HEK293 (cell line): ENCODE data around the gene MINAR2.

Source experiments
- CTCF ChIA-PET: fragments of 350-600 bp; formaldehyde crosslinking; extraction: SDS; loops from one replicate; lab custom pipeline; 2021; ENCODE audit warnings: antibody characterized with exemption; lab: Yijun Ruan, JAX
- POLR2A ChIA-PET: fragments of 300-600 bp; formaldehyde crosslinking; extraction: SDS; loops from one replicate; lab custom pipeline; 2020; ENCODE audit warnings: antibody characterized with exemption, inconsistent platforms; lab: Yijun Ruan, JAX
- H3K27ac ChIP-seq: fragments of 200-500 bp; sonication (Bioruptor generic); 2 replicates; pipeline ENCODE4 v1.5.1; 2014; ENCODE audit warnings: low read depth, low read length, control low read depth, inconsistent platforms; ENCODE audit errors: extremely low read depth
- H3K36me3 ChIP-seq, 2 experiments: fragments of 200-500 bp in 1 of 2; sonication (Bioruptor generic) in 1 of 2; 1 replicate in 1 of 2; 2 replicates in 1 of 2; pipeline ENCODE4 v1.5.1; 2014 to 2017; ENCODE audit warnings: inconsistent platforms in 2 of 2, low read length in 2 of 2; ENCODE audit not compliant: control insufficient read depth in 2 of 2, insufficient read depth in 1 of 2
- H3K4me1 ChIP-seq: fragments of 200-500 bp; sonication (Bioruptor generic); 2 replicates; pipeline ENCODE4 v1.5.1; 2014; ENCODE audit warnings: mild to moderate bottlenecking, low read length, inconsistent platforms; ENCODE audit not compliant: control insufficient read depth, insufficient read depth
- H3K4me3 ChIP-seq: 2 replicates; pipeline ENCODE4 v1.5.1; 2011; ENCODE audit warnings: low read depth, mild to moderate bottlenecking, control low read depth, low read length, moderate library complexity
- H3K9me3 ChIP-seq: fragments of 200-500 bp; sonication (Bioruptor generic); 2 replicates; pipeline ENCODE4 v1.5.1; 2014; ENCODE audit warnings: low read depth, low read length, inconsistent platforms; ENCODE audit not compliant: control insufficient read depth, insufficient read depth
- GLI4 ChIP-seq: fragments of 450-650 bp; formaldehyde crosslinking; IDR thresholded peaks from 2 replicates; pipeline ENCODE4 v1.5.1; 2016; ENCODE audit warnings: missing biosample characterization, missing genetic modification characterization
- GLIS2 ChIP-seq: fragments of 450-650 bp; formaldehyde crosslinking; IDR thresholded peaks from 2 replicates; pipeline ENCODE4 v1.5.1; 2016; ENCODE audit warnings: missing biosample characterization, missing genetic modification characterization
- HOXD13 ChIP-seq: sonication (generic); formaldehyde crosslinking; IDR thresholded peaks from 2 replicates; pipeline ENCODE4 v1.8.0; 2022; ENCODE audit warnings: missing genetic modification reagents, borderline replicate concordance
- SP3 ChIP-seq: fragments of 450-650 bp; formaldehyde crosslinking; IDR thresholded peaks from 2 replicates; pipeline ENCODE4 v1.5.1; 2016; ENCODE audit warnings: missing biosample characterization, missing genetic modification characterization
- TCF7L2 ChIP-seq: IDR thresholded peaks from 2 replicates; pipeline ENCODE4 v1.6.1; 2011; ENCODE audit warnings: low read depth, mild to moderate bottlenecking, inconsistent platforms, low read length, moderate library complexity, borderline replicate concordance
- ZFHX2 ChIP-seq: fragments of 450-650 bp; formaldehyde crosslinking; conservative IDR thresholded peaks from 2 replicates; pipeline ENCODE4 v1.5.1; 2016; ENCODE audit warnings: missing biosample characterization, missing genetic modification characterization
- ZNF221 ChIP-seq: fragments of 450-650 bp; formaldehyde crosslinking; IDR thresholded peaks from 2 replicates; pipeline ENCODE4 v1.5.1; 2017; ENCODE audit warnings: missing biosample characterization, missing genetic modification characterization, borderline replicate concordance
- ZNF248 ChIP-seq: fragments of 450-650 bp; formaldehyde crosslinking; IDR thresholded peaks from 2 replicates; pipeline ENCODE4 v1.5.1; 2017; ENCODE audit warnings: missing biosample characterization, missing genetic modification characterization
- ZNF311 ChIP-seq: fragments of 450-650 bp; formaldehyde crosslinking; IDR thresholded peaks from 2 replicates; pipeline ENCODE4 v1.5.1; 2017; ENCODE audit warnings: missing biosample characterization, missing genetic modification characterization, borderline replicate concordance
- ZNF426 ChIP-seq: fragments of 450-650 bp; formaldehyde crosslinking; IDR thresholded peaks from 2 replicates; pipeline ENCODE4 v1.5.1; 2017; ENCODE audit warnings: missing biosample characterization, missing genetic modification characterization, mild to moderate bottlenecking, inconsistent platforms, moderate library complexity
- ZNF561 ChIP-seq: fragments of 450-650 bp; IDR thresholded peaks from 2 replicates; pipeline ENCODE4 v1.5.1; 2018; ENCODE audit warnings: missing biosample characterization, missing genetic modification characterization, borderline replicate concordance
- ZNF624 ChIP-seq: fragments of 450-650 bp; formaldehyde crosslinking; IDR thresholded peaks from 2 replicates; pipeline ENCODE4 v1.5.1; 2017; ENCODE audit warnings: missing biosample characterization, missing genetic modification characterization
- ZNF626 ChIP-seq: fragments of 450-650 bp; sonication (Bioruptor Pico); formaldehyde crosslinking; IDR thresholded peaks from 2 replicates; pipeline ENCODE4 v1.5.1; 2018; ENCODE audit warnings: missing biosample characterization, missing genetic modification characterization, inconsistent platforms
- ZNF658 ChIP-seq: fragments of 450-650 bp; formaldehyde crosslinking; IDR thresholded peaks from 2 replicates; pipeline ENCODE4; 2016; ENCODE audit warnings: missing biosample characterization, missing genetic modification characterization
- ZNF670 ChIP-seq: fragments of 450-650 bp; formaldehyde crosslinking; IDR thresholded peaks from 2 replicates; pipeline ENCODE4 v1.5.1; 2016; ENCODE audit warnings: missing biosample characterization, missing genetic modification characterization, low read depth
- ZNF677 ChIP-seq: fragments of 450-650 bp; IDR thresholded peaks from 2 replicates; pipeline ENCODE4 v1.5.0; 2018; ENCODE audit warnings: missing biosample characterization, mild to moderate bottlenecking, missing genetic modification characterization, moderate library complexity
- ZNF707 ChIP-seq: fragments of 450-650 bp; formaldehyde crosslinking; IDR thresholded peaks from 2 replicates; pipeline ENCODE4 v1.5.1; 2016; ENCODE audit warnings: missing biosample characterization, missing genetic modification characterization
- ZNF747 ChIP-seq: fragments of 450-650 bp; formaldehyde crosslinking; IDR thresholded peaks from 2 replicates; pipeline ENCODE4 v1.5.1; 2016; ENCODE audit warnings: missing biosample characterization, missing genetic modification characterization
- ZNF768 ChIP-seq: fragments of 450-650 bp; formaldehyde crosslinking; IDR thresholded peaks from 2 replicates; pipeline ENCODE4 v1.5.1; 2018; ENCODE audit warnings: missing biosample characterization, mild to moderate bottlenecking, missing genetic modification characterization
- TF ChIP-seq, protein P1 (sequence below): fragments of 450-650 bp; formaldehyde crosslinking; IDR thresholded peaks from 2 replicates; pipeline ENCODE4 v1.5.1; 2016; ENCODE audit warnings: missing biosample characterization, missing genetic modification characterization
- TF ChIP-seq, protein P2 (sequence below): fragments of 450-650 bp; formaldehyde crosslinking; IDR thresholded peaks from 2 replicates; pipeline ENCODE4 v1.5.1; 2017; ENCODE audit warnings: missing biosample characterization, missing genetic modification characterization
- TF ChIP-seq, protein P3 (sequence below): fragments of 450-650 bp; formaldehyde crosslinking; IDR thresholded peaks from 2 replicates; pipeline ENCODE4 v1.5.1; 2016; ENCODE audit warnings: missing biosample characterization, missing genetic modification characterization
- TF ChIP-seq, protein P4 (sequence below): fragments of 450-650 bp; formaldehyde crosslinking; IDR thresholded peaks from 2 replicates; pipeline ENCODE4 v1.5.1; 2016; ENCODE audit warnings: missing biosample characterization, missing genetic modification characterization, low read depth

The MINAR2 gene, protein sequence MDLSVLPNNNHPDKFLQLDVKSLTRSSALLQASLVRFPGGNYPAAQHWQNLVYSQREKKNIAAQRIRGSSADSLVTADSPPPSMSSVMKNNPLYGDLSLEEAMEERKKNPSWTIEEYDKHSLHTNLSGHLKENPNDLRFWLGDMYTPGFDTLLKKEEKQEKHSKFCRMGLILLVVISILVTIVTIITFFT

DNA sequence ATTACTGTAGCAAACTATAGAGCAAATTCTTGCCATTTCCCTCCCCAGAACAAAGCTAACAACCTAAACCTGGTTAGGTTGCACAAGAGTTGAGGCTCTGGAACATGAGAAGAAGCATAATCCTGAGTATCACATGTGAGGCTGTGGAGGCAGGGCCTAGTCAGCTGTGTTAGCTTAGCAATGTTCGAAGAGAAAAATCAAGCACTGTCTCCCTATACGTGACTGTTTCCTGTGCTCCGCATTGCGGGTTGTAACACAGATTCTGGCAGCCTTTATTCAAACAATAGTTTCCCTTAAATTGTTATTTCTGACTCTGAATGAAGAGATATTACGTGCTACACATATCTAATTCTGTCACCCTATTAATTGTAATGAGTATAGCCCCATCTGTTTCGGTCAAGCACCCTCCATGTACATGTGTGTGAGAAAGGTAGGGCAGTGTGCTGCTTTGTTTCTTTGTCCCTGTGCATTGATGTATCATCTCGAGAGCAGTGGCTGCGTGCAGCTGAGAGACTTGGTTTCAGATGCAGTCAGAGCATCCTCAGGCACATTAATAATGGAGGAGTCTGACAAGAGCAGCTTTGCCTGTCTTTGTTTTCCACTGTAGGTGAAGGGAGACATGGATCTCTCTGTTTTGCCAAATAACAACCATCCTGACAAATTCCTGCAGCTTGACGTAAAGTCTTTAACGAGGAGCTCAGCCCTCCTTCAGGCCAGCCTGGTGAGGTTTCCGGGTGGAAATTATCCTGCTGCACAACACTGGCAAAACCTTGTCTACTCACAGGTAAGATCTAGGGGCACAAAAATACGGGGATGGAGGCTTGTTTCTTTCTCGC is at the start of gene MINAR2:
MINAR2 (plus strand) TSS at position 523 of the 836 bp plus-strand sequence; CDS start at position 620, 97 bp downstream.
- Histone ChIP-seq H3K4me3 (no peak within 1 kb of the TSS), H3K27ac (no peak within 1 kb of the TSS), H3K9me3 (no peaks in the 10 kb centered on the region), H3K36me3 (no peaks in the 10 kb centered on the region), H3K4me1 (no peaks in the 10 kb centered on the region)
- TF ChIP-seq ZNF311 (no peak), ZNF677 (peak; percentile 76)
- ChIA-PET CTCF (interaction anchor here (1.1 kb wide), 1 partner anchor 24 kb away, joined by 3 read pairs; no protein-coding TSS in a partner anchor), POLR2A (no interaction called here)

DNA sequence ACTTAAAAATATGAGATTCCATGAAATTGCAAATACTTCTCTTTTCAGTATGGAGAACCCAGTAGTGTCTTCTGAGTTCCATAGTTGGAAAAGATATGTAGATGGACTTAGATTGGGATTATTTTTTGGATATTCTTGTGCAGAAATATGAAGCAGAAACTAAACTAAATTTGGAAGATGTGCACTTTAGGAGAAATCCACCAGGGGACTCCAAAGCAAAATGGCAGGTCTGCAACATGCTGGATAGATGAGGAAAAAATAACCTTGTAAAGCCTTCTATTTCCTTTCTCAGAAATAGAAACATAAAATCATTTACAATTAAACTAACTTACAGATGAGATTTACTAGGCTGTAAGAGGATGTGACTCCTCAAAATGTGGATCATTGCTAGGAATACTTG is 49.2 kb upstream of the MINAR2 start:
- ChIA-PET POLR2A (no interaction called here), CTCF (interaction anchor here (1.5 kb wide), 1 partner anchor 154 kb away, joined by 4 read pairs; no protein-coding TSS in a partner anchor)
- H3K4me1 ChIP-seq = no peaks in the 10 kb centered on the region
- no peaks in the 10 kb centered on the region for H3K36me3 ChIP-seq
- TF ChIP-seq, protein P1, sequence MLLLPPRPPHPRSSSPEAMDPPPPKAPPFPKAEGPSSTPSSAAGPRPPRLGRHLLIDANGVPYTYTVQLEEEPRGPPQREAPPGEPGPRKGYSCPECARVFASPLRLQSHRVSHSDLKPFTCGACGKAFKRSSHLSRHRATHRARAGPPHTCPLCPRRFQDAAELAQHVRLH (tag by site-specific recombination) = no peak
- TF ChIP-seq ZNF658 (tag by site-specific recombination) (no peak), ZNF707 (tag by site-specific recombination) (no peak), ZNF768 (no peak), GLI4 (tag by site-specific recombination) (no peak), ZNF221 (no peak)
- H3K4me3 ChIP-seq = no peak overlapping the region
- H3K9me3 ChIP-seq = no peaks in the 10 kb centered on the region
- H3K27ac ChIP-seq = no peak overlapping the region

DNA sequence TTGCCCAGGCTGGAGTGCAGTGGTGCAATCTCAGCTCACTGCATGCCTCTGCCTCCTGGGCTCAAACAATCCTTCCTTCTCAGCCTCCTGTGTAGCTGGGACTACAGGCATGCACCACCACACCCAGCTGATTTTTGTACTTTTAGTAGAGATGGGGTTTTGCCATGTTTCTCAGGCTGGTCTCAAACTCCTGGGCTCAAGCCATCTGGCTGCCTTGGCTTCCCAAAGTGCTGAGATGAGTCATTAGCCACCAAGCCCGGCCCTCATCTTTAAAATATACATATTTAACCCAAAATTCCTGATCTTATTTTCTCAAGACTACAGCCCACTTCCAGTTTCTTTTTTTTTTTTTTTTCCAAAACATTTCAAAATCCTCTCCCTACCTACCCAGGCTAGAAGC is 31.7 kb upstream of the MINAR2 start:
- CTCF ChIA-PET = interaction anchor here (0.6 kb wide), 2 partner anchors 9 to 47 kb away, joined by 3 read pairs; no protein-coding TSS in a partner anchor
- Histone ChIP-seq H3K36me3 (no peaks in the 10 kb centered on the region; a peak in 1 of 3 replicates), H3K9me3 (no peaks in the 10 kb centered on the region), H3K27ac (no peak overlapping the region), H3K4me3 (no peak overlapping the region), H3K4me1 (no peaks in the 10 kb centered on the region)
- no peak for TF ChIP-seq ZNF624
- no peak for TF ChIP-seq HOXD13
- TF ChIP-seq SP3 = no peak
- no peak for TF ChIP-seq ZNF248
- TF ChIP-seq ZNF561 (tag by site-specific recombination) = no peak
- TF ChIP-seq, protein P2, sequence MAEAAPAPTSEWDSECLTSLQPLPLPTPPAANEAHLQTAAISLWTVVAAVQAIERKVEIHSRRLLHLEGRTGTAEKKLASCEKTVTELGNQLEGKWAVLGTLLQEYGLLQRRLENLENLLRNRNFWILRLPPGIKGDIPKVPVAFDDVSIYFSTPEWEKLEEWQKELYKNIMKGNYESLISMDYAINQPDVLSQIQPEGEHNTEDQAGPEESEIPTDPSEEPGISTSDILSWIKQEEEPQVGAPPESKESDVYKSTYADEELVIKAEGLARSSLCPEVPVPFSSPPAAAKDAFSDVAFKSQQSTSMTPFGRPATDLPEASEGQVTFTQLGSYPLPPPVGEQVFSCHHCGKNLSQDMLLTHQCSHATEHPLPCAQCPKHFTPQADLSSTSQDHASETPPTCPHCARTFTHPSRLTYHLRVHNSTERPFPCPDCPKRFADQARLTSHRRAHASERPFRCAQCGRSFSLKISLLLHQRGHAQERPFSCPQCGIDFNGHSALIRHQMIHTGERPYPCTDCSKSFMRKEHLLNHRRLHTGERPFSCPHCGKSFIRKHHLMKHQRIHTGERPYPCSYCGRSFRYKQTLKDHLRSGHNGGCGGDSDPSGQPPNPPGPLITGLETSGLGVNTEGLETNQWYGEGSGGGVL (tag by site-specific recombination) = no peak
- POLR2A ChIA-PET = no interaction called here

DNA sequence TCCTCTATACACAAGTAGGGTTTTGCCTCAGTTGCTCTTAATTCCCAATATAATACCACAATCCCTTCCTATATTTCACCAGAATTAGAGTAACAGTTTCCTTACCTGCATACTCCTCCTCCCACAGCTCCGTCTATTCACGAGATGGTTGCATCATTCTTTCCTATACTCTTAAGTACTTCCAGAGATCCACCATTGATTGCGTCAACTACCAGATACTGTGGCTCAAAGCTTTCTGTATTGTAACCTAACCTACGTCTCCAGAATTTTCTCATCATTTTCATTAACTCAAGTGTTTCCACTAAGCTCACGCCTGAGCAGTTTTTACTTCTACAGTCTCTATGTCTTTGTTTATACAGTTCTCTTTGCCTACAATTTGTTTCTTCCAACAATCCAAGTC is 31.2 kb upstream of the MINAR2 start:
- H3K36me3 ChIP-seq = no peaks in the 10 kb centered on the region; a peak in 1 of 3 replicates
- H3K4me1 ChIP-seq = no peaks in the 10 kb centered on the region
- ChIA-PET CTCF (interaction anchor here (0.6 kb wide), 1 partner anchor 47 kb away, joined by 3 read pairs; no protein-coding TSS in a partner anchor), POLR2A (no interaction called here)
- no peak overlapping the region for H3K27ac ChIP-seq
- no peak overlapping the region for H3K4me3 ChIP-seq
- no peaks in the 10 kb centered on the region for H3K9me3 ChIP-seq
- no peak for TF ChIP-seq GLIS2 (tag by site-specific recombination)
- no peak for TF ChIP-seq ZNF426 (tag by site-specific recombination)
- TF ChIP-seq TCF7L2 = no peak
- TF ChIP-seq ZNF626 (tag by site-specific recombination) = no peak
- TF ChIP-seq ZNF747 (tag by site-specific recombination) = no peak
- TF ChIP-seq, protein P3, sequence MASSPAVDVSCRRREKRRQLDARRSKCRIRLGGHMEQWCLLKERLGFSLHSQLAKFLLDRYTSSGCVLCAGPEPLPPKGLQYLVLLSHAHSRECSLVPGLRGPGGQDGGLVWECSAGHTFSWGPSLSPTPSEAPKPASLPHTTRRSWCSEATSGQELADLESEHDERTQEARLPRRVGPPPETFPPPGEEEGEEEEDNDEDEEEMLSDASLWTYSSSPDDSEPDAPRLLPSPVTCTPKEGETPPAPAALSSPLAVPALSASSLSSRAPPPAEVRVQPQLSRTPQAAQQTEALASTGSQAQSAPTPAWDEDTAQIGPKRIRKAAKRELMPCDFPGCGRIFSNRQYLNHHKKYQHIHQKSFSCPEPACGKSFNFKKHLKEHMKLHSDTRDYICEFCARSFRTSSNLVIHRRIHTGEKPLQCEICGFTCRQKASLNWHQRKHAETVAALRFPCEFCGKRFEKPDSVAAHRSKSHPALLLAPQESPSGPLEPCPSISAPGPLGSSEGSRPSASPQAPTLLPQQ (tag by site-specific recombination) = no peak
- no peak for TF ChIP-seq ZFHX2
- TF ChIP-seq, protein P4, sequence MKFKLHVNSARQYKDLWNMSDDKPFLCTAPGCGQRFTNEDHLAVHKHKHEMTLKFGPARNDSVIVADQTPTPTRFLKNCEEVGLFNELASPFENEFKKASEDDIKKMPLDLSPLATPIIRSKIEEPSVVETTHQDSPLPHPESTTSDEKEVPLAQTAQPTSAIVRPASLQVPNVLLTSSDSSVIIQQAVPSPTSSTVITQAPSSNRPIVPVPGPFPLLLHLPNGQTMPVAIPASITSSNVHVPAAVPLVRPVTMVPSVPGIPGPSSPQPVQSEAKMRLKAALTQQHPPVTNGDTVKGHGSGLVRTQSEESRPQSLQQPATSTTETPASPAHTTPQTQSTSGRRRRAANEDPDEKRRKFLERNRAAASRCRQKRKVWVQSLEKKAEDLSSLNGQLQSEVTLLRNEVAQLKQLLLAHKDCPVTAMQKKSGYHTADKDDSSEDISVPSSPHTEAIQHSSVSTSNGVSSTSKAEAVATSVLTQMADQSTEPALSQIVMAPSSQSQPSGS (tag by site-specific recombination) = no peak
- TF ChIP-seq, protein P1 (tag by site-specific recombination) = no peak
- TF ChIP-seq ZNF670 (tag by site-specific recombination) = no peak
